Esophagus squamous epithelium (tissue), 5 donors: ENCODE measurements around the gene CAMK2N1. TPM values are rescaled to one million over a fixed set of nuclear protein-coding genes. Genes with fewer than 3 reads are reported as not detected.

ENCODE experiments used
- DNase-seq: peaks from one replicate; lab custom pipeline; 2025; lab: John Stamatoyannopoulos, UW
- H3K27ac ChIP-seq, 4 donors: fragments of 200-600 bp; sonication (generic); one replicate each; pipeline ENCODE4 v1.5.1; 2016 to 2019; ENCODE audit warnings: mild to moderate bottlenecking in 1 of 4
- H3K27me3 ChIP-seq, 4 donors: fragments of 200-600 bp; sonication (generic); 1 replicate in 3 of 4; 2 replicates in 1 of 4; pipeline versions ENCODE4 v1.5.1 to v1.6.0; 2017 to 2021; ENCODE audit warnings: antibody characterized with exemption in 1 of 4
- H3K36me3 ChIP-seq, 3 donors: fragments of 200-600 bp; sonication (generic); one replicate each; pipeline ENCODE4 v1.5.1; 2016 to 2019
- H3K4me1 ChIP-seq, 3 donors: fragments of 200-600 bp; sonication (generic); one replicate each; pipeline ENCODE4 v1.5.1; 2017 to 2019
- H3K4me3 ChIP-seq, 4 donors: fragments of 200-600 bp; sonication (generic); 1 replicate in 3 of 4; 2 replicates in 1 of 4; pipeline ENCODE4 v1.5.1; 2016 to 2019; ENCODE audit warnings: mild to moderate bottlenecking in 2 of 4, moderate library complexity in 1 of 4
- H3K9me3 ChIP-seq, 3 donors: fragments of 200-600 bp; sonication (generic); one replicate each; pipeline ENCODE4 v1.5.1; 2016 to 2019
- POLR2A ChIP-seq, 4 donors: fragments of 450-650 bp; IDR thresholded peaks; one replicate each; pipeline ENCODE4 v1.6.1; 2017; ENCODE audit warnings: antibody characterized with exemption in 4 of 4, mild to moderate bottlenecking in 4 of 4, moderate library complexity in 3 of 4
- WGBS, 2 donors: methylation state at CpG; one replicate each; pipeline ENCODE4 v1.1.5; 2018; 5-methylcytosine and 5-hydroxymethylcytosine counted together
- intact Hi-C: fragments of 100-400 bp; cut with DNase I; formaldehyde crosslinking; loops from one replicate; pipeline ENCODE4 v1.15.0; 2022
- total RNA-seq, 4 donors: library from RNA; depleted of rRNA; stranded (reverse); fragments of >200 nt; gene quantifications; one replicate each; pipeline ENCODE4 v1.1.0, GENCODE V29; 2016
- TF ChIP-seq, protein P1 (sequence below), 6 experiments: fragments of 450-650 bp in 4 of 6; fragments of 200-600 bp in 2 of 6; sonication (generic) in 2 of 6; IDR thresholded peaks; one replicate each; pipeline ENCODE4 v1.5.1; 2016 to 2019; ENCODE audit warnings: antibody characterized with exemption in 6 of 6, mild to moderate bottlenecking in 4 of 6, moderate library complexity in 4 of 6
- donor health status: DM: yes; HTN: yes; CAD: no.

The CAMK2N1 gene
- total RNA-seq, 4 donors from 2014 or later, result 3.1 to 12.8 (median 6.8) TPM

DNA sequence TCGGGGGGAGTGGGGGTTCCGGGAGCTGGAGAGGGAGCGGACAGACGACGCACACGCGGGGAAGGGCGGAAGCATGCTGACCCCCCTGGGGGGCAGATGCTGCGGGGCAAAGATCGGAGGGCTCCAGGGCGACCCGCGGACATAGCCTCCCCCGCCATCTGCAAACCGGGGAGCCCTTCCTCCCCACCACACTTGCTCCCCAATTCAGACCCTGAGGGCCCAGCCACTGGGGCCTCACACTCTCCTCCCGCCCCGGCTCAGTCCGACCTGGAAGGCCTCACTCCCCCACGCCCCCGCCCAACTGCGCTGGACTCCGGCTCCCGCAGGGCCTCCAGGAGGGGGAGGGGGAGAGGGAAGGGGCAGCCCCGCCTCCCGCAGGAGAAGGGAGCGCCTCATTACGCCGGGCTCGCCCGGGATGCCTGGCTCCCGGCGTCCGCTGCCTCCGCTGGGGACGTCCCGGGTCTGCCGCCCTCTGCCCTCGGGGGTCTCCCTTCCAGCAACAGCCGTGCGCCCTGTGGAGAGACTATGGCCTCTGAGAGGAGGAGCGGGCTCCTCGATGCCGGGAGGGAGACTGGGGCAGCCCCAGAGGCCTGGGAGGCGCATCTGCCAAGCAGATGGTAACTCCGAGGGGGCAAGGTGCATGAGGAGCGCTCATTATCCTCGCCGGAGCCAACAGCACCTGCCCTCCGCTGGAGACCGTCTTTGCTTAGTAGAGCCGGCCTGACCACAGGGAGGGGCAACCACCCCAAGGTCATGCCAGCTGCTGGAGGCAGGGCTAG lies 636 bp upstream of the CAMK2N1 start:
- no peak for TF ChIP-seq POLR2A (IDR thresholded peaks at IDR 0.05)
- TF ChIP-seq, protein P1, sequence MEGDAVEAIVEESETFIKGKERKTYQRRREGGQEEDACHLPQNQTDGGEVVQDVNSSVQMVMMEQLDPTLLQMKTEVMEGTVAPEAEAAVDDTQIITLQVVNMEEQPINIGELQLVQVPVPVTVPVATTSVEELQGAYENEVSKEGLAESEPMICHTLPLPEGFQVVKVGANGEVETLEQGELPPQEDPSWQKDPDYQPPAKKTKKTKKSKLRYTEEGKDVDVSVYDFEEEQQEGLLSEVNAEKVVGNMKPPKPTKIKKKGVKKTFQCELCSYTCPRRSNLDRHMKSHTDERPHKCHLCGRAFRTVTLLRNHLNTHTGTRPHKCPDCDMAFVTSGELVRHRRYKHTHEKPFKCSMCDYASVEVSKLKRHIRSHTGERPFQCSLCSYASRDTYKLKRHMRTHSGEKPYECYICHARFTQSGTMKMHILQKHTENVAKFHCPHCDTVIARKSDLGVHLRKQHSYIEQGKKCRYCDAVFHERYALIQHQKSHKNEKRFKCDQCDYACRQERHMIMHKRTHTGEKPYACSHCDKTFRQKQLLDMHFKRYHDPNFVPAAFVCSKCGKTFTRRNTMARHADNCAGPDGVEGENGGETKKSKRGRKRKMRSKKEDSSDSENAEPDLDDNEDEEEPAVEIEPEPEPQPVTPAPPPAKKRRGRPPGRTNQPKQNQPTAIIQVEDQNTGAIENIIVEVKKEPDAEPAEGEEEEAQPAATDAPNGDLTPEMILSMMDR (IDR thresholded peaks at IDR 0.05), result no peak
- H3K27ac ChIP-seq, result peak overlapping the region; percentile 70 to 89 (median 86)
- DNase-seq, result no peak
- intact Hi-C loops, result no loop called here
- no CpG with 5 or more reads among the region's 51 CpGs for WGBS, 2 donors
- H3K36me3 ChIP-seq, result no peaks in the 10 kb centered on the region
- peaks cover 16 to 48% (median 25%) of the 10 kb centered on the region in 3 donors for H3K4me1 ChIP-seq
- H3K27me3 ChIP-seq, result peaks cover 6 to 97% (median 9%) of the 10 kb centered on the region in 4 donors
- peak overlapping the region; percentile 46 to 76 (median 62) for H3K4me3 ChIP-seq
- H3K9me3 ChIP-seq, result no peaks in the 10 kb centered on the region

DNA sequence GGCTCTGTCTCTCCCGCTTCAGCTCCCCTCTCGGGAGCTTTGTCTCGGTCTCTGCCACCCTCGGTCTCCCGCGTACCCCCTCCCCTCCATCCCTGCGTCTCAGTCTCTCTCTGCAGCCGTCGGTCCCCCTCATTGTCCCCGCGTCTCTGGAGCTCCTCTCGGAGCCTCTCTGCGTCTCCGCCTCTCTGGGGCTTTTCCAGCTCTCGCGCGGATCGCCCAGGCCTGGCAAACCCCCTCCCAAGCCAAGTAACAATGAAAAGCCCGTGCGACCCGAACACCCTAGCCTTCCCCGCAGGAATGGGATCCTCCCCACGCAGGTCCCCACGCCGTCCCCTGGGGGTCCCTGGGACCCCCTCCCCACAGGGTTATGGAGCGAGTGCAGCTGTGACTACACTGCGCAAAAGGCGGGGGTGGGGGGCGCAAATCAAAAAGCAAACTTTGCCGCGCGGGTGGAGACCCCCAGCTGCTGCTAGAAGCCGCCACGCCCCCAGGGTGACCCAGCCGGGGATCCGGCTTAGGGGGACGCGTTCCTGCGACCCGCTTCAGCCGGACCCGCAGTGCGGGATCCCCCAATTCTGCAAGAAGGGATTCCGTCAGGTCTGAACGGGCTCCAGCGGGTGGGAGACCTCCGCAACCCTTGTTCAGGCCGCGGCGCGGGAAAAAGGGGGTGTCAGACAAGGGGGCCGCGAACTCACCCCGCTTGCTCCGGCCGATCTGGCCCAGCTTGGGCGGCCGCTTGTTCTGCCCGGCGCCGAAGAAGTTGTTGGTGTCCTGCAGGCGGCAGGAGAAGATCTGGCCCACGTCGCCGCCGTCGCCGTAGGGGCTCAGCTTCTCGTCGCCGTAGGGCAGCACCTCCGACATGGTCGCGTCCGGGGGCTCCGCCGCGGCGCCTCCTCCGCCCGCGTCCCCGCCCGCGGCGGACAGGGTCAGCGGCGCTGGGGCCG lies 1.2 kb downstream of the CAMK2N1 start:
- TF ChIP-seq, protein P1 (IDR thresholded peaks at IDR 0.05), result no peak
- Histone ChIP-seq H3K4me1 (peaks cover 16 to 48% (median 25%) of the 10 kb centered on the region in 3 donors), H3K27ac (peak overlapping the region; percentile 5 to 89 (median 80)), H3K36me3 (no peaks in the 10 kb centered on the region), H3K9me3 (no peaks in the 10 kb centered on the region), H3K27me3 (peaks cover 6 to 99% (median 9%) of the 10 kb centered on the region in 4 donors), H3K4me3 (peak overlapping the region; percentile 46 to 76 (median 62))
- intact Hi-C loops, result no loop called here
- no peak for DNase-seq
- 0 to 3% methylated on average over 10 to 21 of the region's 89 CpGs for WGBS, 2 donors

DNA sequence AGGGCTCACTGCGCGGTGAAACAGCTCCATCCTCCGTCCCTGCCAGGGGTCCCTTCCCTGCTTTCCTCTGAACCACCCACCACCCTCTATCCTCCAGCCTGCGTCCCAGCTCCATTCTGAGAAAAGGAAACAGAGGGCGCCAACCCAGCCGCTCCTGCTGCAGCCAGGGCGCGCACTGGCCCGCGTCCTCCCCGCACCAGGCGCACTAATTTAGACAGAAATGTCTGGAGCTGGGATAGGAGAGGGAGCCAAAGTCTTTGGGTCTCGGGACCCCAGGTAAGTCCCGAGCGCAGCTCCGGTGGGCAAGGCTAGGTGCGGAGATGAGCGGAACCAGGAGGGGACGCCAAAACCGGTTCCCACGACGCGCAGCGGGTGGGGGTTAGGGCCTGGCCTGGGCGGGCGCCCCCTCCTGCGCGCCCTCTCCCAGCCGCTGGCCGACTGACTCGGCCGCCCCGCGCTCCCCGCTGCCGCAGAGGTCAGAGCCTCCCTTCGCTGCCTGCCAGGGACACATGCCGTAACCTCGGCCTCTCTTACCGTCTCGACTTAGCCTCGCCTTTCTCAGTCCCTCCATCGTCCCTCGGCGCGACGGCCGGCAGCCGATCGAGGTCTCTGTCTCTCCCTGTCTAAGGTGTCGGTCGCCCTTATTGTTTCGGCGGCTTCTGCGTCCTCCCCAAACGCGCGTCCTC lies 2.0 kb downstream of the CAMK2N1 start:
- WGBS, 2 donors, result 2 to 5% methylated on average over 31 to 43 of the region's 58 CpGs
- Histone ChIP-seq H3K4me3 (peak overlapping the region; percentile 46 to 76 (median 62)), H3K9me3 (no peaks in the 10 kb centered on the region), H3K27ac (peak overlapping the region; percentile 5 to 89 (median 38)), H3K36me3 (no peaks in the 10 kb centered on the region), H3K27me3 (peaks cover 6 to 99% (median 9%) of the 10 kb centered on the region in 4 donors), H3K4me1 (peaks cover 16 to 48% (median 25%) of the 10 kb centered on the region in 3 donors)
- intact Hi-C loops, result no loop called here
- TF ChIP-seq, protein P1 (IDR thresholded peaks at IDR 0.05), result no peak
- no peak for TF ChIP-seq POLR2A (IDR thresholded peaks at IDR 0.05)
- DNase-seq, result no peak

DNA sequence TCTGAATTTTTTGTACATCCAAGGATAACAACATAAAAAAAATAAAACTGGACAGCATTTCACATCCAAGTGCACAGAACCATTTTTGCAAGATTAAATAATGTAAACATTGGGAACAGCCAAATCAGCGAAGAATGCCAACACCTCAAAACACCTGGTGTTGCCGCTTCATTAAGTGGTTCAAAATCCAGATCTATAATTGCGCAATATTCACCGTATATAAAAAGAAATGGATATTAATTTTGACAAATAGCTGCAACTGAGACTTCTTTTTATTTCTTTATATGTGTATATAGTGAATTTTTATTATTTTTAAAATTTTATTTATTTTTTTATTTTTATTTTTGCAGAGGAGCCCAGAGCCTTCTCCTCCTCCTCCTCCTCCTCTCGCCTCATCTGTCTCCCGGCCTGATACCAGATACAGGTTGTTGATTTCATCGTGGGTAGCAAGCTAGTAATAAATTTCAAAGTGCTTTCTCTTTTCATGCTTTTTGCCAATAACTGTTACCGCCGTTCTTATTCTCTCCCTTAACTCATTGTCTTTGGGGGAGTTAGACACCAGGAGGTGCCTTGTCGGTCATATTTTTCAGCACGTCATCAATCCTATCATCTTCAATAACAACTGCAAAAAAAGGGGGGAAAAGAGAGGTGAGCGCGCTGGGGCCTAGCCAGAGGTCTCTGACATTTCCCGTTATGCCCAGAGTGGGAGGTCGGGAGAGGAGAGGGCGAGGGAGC lies 2.7 kb downstream of the CAMK2N1 start:
- peaks cover 16 to 48% (median 25%) of the 10 kb centered on the region in 3 donors for H3K4me1 ChIP-seq
- no peaks in the 10 kb centered on the region for H3K36me3 ChIP-seq
- H3K27ac ChIP-seq, result no peak overlapping the region
- intact Hi-C loops, result no loop called here
- TF ChIP-seq, protein P1 (IDR thresholded peaks at IDR 0.05), result no peak
- H3K9me3 ChIP-seq, result no peaks in the 10 kb centered on the region
- H3K4me3 ChIP-seq, result peak overlapping the region; percentile 46 to 76 (median 62)
- peaks cover 6 to 99% (median 9%) of the 10 kb centered on the region in 4 donors for H3K27me3 ChIP-seq
- 46 to 54% methylated on average over 11 to 14 of the region's 16 CpGs for WGBS, 2 donors
- DNase-seq, result no peak
